IPS DF 19.7 (cell line): ENCODE results near the gene SOX5.
A peak's percentile ranks its signal among the peaks of the same experiment; 100 is the strongest.
"Not testable (repeated sequence)": the region's sequence is repeated elsewhere in the genome, so short reads cannot be mapped to it uniquely, and the experiment has no call there.

Experiments used
- DNase-seq: peaks from one replicate; pipeline ENCODE4 v3.0.0-alpha.2; 2013; ENCODE audit warnings: low read depth, low spot score

The SOX5 gene

DNA sequence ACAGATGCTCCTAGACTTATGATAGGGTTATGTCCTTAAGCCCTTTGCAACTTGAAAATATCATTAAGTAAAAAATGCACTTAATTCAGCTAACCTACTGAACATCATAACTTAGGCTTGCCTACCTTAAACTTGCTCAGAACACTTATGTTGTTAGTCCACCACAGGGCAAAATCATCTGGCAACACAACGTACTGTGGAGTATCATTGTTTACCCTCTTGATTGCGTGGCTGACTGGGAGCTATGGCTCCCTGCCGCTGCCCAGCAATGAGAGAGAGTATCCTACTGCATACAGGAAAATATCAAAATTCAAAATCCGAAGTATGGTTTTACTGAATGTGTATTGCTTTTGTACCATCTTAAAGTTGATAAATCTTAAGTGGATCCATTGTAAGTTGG lies 105.5 kb downstream of the SOX5 start:
- no peak for DNase-seq

DNA sequence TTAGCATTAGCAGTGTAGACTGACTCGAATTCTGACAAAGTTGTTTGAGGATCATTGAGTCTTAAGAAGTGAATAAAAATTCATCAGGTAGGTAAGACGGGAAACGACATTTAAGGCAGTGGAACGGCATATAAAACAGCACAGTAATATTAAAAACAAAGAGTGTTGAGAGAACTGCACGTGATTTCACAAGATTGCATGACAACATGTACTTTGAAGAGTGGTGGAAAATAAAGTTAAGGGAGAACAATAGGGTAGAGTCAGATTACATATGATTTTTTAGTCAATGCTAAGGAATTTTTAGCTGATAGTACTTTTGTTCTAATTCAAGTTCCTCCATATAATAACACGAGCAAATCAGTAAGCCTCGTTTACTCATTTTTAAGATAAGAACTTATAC lies 115.4 kb downstream of the SOX5 start:
- DNase-seq: no peak

- no peak for DNase-seq
Measured at GRCh38 chr12:23831739-23832138, 117.7 kb downstream of the SOX5 start.

DNA sequence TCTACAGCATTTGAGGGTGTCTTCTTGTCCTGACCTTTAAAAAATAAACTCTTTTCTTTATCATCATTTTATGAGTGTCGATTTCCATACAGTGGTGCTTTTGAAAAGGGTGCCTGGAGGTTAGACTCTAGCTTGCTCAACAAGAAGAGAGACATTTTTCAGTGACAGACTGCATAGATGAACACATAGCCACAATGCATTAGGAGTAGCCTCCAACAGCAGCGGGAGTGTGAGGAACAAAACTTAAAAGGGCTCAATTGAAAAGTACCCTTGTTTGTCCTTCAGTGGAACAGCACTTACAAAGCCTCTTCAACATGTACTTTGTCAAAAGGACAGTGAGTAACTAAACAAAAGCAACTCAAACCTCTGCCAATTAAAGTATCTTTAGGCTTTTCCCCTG lies 119.3 kb downstream of the SOX5 start:
- no peak for DNase-seq

DNA sequence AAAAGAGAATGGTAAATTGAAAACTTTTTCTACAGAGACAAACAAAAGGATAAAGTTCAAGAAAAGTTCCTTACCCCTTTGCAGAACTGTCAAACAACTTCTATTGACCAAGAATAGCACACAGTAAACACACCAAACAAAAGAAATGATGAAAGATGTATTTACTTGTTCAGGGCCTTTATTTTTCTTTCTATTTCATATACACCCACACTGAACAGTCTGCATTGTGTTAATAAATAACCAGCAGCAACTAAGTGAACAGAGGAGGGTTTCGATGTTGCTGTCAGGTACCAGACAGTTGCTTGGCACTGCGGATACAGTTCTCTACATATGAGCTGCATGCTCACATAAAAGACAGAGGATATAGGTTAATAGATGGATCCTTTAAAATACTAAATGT lies 122.1 kb downstream of the SOX5 start:
- no peak for DNase-seq

DNA sequence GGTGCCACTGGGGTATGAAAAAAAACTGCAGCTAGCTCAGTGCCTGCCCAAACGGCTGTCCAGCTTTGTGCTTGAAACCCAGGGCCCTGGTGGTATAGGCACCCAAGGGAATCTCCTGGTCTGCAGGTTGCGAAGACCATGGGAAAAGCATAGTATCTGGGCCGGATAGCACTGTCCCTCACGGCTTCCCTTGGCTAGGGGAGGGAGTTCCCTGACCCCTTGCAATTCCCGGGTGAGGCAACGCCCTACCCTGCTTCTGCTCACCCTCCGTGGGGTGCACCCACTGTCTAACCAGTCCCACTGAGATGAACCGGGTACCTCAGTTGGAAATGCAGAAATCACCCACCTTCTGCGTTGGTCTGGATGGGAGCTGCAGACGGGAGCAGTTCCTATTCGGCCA lies 124.3 kb downstream of the SOX5 start:
- DNase-seq: not testable (repeated sequence)

DNA sequence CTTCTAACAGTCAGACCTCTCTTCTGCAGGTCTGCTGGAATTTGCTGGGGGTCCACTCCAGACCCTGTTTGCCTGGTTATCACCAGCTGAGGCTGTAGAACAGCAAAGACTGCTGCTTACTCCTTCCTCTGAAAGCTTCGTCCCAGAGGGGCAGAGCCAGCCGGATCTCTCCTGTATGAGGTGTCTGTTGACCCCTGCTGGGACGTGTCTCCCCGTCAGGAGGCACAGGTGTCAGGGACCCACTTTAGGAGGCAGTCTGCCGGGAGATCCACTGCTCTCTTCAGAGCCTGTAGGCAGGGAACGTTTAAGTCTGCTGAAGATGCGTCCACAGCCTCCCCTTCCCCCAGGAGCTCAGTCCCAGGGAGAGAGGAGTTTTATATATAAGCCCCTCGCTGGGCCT lies 125.1 kb downstream of the SOX5 start:
- no peak for DNase-seq

DNA sequence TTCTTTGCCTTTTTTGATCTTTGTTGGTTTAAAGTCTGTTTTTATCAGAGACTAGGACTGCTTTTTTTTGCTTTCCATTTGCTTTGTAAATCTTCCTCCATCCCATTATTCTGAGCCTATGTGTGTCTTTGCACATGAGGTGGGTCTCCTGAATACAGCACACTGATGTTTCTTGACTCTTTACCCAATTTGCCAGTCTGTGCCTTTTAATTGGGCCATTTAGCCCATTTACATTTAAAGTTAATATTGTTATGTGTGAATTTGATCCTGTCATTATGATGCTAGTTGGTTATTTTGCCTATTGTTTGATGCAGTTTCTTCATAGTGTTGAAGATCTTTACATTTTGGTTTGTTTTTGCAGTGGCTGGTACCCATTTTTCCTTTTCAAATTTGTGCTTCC lies 126.6 kb downstream of the SOX5 start:
- not testable (repeated sequence) for DNase-seq

- no peak for DNase-seq
Measured at GRCh38 chr12:23817345-23817744, 132.1 kb downstream of the SOX5 start.

DNA sequence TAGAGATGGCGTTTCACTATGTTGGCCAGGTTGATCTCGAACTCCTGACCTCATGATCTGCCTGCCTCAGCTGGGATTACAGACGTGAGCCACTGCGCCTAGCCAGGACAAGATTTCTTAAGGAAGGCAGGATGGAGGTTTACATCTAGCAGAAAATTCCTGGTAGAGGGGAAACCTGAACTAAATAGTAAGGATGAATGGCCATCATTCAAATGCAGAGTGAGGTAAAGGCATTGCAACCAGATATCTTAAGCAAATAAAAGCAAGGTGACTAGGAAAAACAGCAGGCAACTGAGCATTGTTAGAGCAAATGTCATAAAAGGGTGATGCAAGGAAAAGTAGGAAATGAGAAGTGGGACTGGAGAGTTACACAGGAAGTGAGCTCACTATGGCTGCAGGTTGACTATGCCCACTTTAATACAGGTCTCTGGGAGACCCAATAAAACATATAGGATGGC lies 133.0 kb downstream of the SOX5 start:
- DNase-seq: peak; percentile 82

- DNase-seq: no peak
Measured at GRCh38 chr12:23815810-23816209, 133.7 kb downstream of the SOX5 start.

DNA sequence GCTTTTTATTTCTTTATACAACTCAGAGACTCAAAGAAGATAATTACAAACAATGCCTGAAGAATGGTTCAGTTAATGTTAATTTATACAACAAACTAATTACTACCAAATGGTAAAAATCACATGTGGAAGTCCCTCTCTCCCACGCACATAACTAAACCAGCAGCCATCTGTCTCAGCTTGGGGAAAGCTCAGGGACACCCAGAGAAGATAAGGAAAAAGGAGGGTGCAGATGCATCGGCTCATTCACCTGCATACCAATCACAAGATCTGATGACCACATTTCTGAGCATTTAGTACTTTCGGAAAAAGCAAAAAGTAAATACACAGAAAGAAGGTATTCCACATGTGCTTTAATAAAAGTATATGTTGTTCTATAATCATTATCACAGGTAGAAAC lies 136.3 kb downstream of the SOX5 start:
- no peak for DNase-seq

GRCh38 chr12:23810329-23810902 lies 139.1 kb downstream of the SOX5 start:
- DNase-seq: no peak

- no peak for DNase-seq
Measured at GRCh38 chr12:23803540-23803939, 145.9 kb downstream of the SOX5 start.

- no peak for DNase-seq
Measured at GRCh38 chr12:23795494-23795893, 154.0 kb downstream of the SOX5 start.

DNA sequence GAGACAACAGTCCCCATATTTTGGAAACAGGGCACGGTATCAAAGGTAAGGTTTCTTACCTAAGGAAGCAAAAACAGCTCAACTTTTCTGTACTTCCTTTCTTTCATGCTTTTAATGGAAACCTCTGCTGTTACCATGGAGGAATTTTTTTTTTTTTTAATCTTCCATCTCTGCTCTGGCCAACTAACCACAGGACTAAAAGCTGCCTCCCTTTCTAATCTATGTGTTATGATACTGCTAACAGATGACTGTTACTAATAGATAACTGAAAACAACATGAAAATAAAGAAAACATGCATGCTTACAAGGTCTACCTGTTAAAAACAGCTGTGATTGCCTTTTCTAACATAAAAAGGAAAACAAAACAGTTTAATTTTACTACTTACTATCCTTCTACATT lies 168.4 kb downstream of the SOX5 start:
- no peak for DNase-seq

- DNase-seq: no peak
Measured at GRCh38 chr12:23775208-23775607, 174.3 kb downstream of the SOX5 start.

- DNase-seq: no peak
Measured at GRCh38 chr12:23771240-23771949, 178.1 kb downstream of the SOX5 start.

DNA sequence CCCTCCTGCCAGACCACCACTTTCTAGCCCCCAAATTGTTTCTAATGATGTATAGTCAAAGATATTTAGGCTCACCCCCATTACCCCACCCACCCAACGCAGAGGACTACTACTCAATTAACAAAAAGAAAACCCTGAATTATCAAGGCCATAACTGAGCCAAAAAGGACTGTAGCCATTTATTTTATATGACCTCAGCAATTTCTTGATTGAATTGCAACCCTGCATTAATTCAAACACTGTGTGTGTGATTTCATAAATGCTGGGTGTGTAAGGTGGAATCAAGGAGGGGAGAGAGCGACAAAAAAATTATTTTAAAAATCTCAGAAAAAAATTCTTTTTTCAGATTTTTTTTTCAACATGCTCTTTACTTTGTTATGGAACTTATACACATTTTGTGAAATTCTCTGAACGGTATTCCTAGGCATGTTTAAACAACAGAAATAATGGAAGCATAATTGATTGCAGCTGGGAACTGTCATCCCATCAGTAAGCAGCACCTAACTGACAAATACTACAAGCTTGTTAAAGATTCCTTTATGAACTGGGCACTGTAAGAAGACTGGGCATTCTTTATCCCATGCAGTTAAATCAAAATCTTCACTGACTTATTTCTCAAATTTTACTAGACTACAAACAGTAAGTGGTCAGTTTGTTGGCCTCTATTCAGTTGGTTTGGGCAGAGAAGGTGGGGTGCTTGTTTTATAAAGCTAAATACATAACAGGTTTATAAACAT lies 179.1 kb downstream of the SOX5 start:
- no peak for DNase-seq

GRCh38 chr12:23767834-23768233 lies 181.6 kb downstream of the SOX5 start:
- no peak for DNase-seq

GRCh38 chr12:23763724-23764123 lies 185.7 kb downstream of the SOX5 start:
- DNase-seq: no peak

DNA sequence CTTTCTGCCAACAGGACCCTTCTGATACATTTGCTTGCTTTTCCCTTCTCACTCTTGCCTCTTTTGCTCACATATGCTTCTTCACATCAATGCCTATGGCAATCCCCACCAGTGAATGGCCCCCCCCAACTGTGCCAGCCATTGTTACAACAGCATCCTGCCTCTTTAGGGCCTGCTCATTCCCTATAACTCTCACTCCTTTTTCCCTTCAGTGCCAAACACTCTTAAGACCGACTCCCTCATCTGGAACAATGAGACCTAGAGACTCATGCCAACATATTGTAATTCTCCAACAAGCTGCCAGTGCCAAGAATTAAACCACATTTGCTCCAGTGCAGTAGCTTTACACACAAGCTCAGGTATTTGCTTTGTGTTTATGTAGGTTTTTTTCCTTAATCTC lies 189.0 kb downstream of the SOX5 start:
- DNase-seq: no peak

DNA sequence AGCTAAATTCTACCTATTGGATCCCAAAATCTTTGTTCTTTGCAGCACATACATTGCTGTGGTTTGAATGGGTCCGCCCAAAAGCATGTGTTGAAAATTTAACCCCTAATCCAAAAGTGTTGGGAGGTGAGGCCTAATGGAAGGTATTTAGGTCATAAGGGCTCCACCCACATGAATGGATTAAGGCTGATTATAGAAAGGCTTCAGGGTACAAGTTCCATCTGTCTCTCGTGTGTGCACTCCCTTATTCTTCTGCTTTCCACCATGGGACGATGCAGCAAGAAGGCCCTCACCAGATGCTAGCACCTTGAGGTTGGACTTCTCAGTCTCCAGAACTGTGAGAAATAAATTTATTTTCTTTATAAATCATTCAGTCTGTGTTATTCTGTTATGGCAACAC lies 190.9 kb downstream of the SOX5 start:
- DNase-seq: no peak
